Activated CD8-positive, alpha-beta T cell treated with anti-CD3 and anti-CD28 coated beads for 36 hours (primary cell): ENCODE results near the gene EPHA1. TPM values are rescaled to one million over a fixed set of nuclear protein-coding genes. Genes with fewer than 3 reads are reported as not detected.

ENCODE experiments used
- ATAC-seq: fragments of 200-7000 bp; cut with Tn5 transposase; one replicate; pipeline ENCODE4 v1.10.0; 2021; ENCODE audit warnings: mild to moderate bottlenecking, moderate library complexity
- CTCF ChIA-PET: fragments of 350-600 bp; sonication (Branson Sonifier 250); formaldehyde crosslinking; loops from one replicate; lab custom pipeline; 2021; ENCODE audit warnings: antibody characterized with exemption; lab: Charles Lee
- POLR2A ChIA-PET: fragments of 350-600 bp; sonication (Branson Sonifier 250); formaldehyde crosslinking; loops from one replicate; lab custom pipeline; 2021; ENCODE audit warnings: antibody characterized with exemption; lab: Charles Lee
- DNase-seq: peaks from one replicate; pipeline ENCODE4 v3.0.0-alpha.2; 2020
- H3K27ac Mint-ChIP-seq: one replicate; pipeline ENCODE4 v1.8.0; 2021; ENCODE audit warnings: mild to moderate bottlenecking, mixed read lengths
- H3K27me3 Mint-ChIP-seq: one replicate; pipeline ENCODE4 v1.8.0; 2021; ENCODE audit warnings: mixed read lengths
- H3K36me3 Mint-ChIP-seq: one replicate; pipeline ENCODE4 v1.8.0; 2021; ENCODE audit warnings: low read depth, mixed read lengths
- H3K4me1 Mint-ChIP-seq: one replicate; pipeline ENCODE4 v1.8.0; 2021; ENCODE audit warnings: low read depth, mixed read lengths
- H3K4me3 Mint-ChIP-seq: one replicate; pipeline ENCODE4 v1.8.0; 2021; ENCODE audit warnings: mild to moderate bottlenecking, moderate library complexity, mixed read lengths
- H3K9me3 Mint-ChIP-seq: one replicate; pipeline ENCODE4 v1.8.0; 2021; ENCODE audit warnings: mixed read lengths
- CTCF ChIP-seq: fragments of 200-600 bp; IDR thresholded peaks from one replicate; pipeline ENCODE4 v1.8.0; 2022; ENCODE audit warnings: antibody characterized with exemption, mild to moderate bottlenecking
- intact Hi-C: fragments of 100-400 bp; cut with micrococcal nuclease; formaldehyde crosslinking; loops from one replicate; pipeline ENCODE4 v1.10.0; 2022
- total RNA-seq, 2 experiments: library from RNA; stranded (reverse); gene quantifications; one replicate each; pipeline ENCODE4 v1.2.3, GENCODE V29; 2021

EPHA1 gene
- total RNA-seq, 2 experiments from 2014 or later: 2.4 to 2.8 TPM

GRCh38 chr7:143354965-143355364 is 53.7 kb downstream of the EPHA1 start:
- POLR2A ChIA-PET: interaction anchor here (0.7 to 1.1 kb wide), 2 partner anchors 12 to 17 kb away, joined by 3 to 4 read pairs; no protein-coding TSS in a partner anchor
- no peaks in the 10 kb centered on the region for H3K36me3 Mint-ChIP-seq
- H3K4me1 Mint-ChIP-seq: peaks cover 2% of the 10 kb centered on the region
- no peaks in the 10 kb centered on the region for H3K9me3 Mint-ChIP-seq
- no peak for TF ChIP-seq CTCF
- H3K4me3 Mint-ChIP-seq: no peak overlapping the region
- DNase-seq (no peak), ATAC-seq (no peak)
- no peaks in the 10 kb centered on the region for H3K27me3 Mint-ChIP-seq
- no peak overlapping the region for H3K27ac Mint-ChIP-seq
- CTCF ChIA-PET: interaction anchor here (1.0 to 2.2 kb wide), 4 partner anchors 10 to 55 kb away, joined by 4 to 7 read pairs (median 4); partner anchors contain the start of gene EPHA1
- intact Hi-C loops: no loop called here

GRCh38 chr7:143354376-143354775 is 54.3 kb downstream of the EPHA1 start:
- no peaks in the 10 kb centered on the region for H3K36me3 Mint-ChIP-seq
- H3K4me1 Mint-ChIP-seq: peaks cover 2% of the 10 kb centered on the region

GRCh38 chr7:143352531-143353002 is 56.1 kb downstream of the EPHA1 start:
- Mint-ChIP-seq H3K36me3 (no peaks in the 10 kb centered on the region), H3K27me3 (no peaks in the 10 kb centered on the region), H3K4me3 (no peak overlapping the region), H3K4me1 (peaks cover 2% of the 10 kb centered on the region), H3K9me3 (no peaks in the 10 kb centered on the region), H3K27ac (no peak overlapping the region)
- ATAC-seq (no peak), DNase-seq (no peak)
- POLR2A ChIA-PET: no interaction called here
- CTCF ChIA-PET: no interaction called here
- intact Hi-C loops: no loop called here
- TF ChIP-seq CTCF: no peak

More at GRCh38 chr7:143354376-143354775, 54.3 kb downstream of the EPHA1 start:
- Mint-ChIP-seq H3K4me3 (no peak overlapping the region), H3K27me3 (no peaks in the 10 kb centered on the region), H3K27ac (no peak overlapping the region), H3K9me3 (no peaks in the 10 kb centered on the region)
- DNase-seq: no peak
- CTCF ChIA-PET: interaction anchor here (0.9 to 2.2 kb wide), 2 partner anchors 9 to 54 kb away, joined by 3 to 5 read pairs; partner anchors contain the start of gene EPHA1
- intact Hi-C loops: no loop called here
- no peak for TF ChIP-seq CTCF
- POLR2A ChIA-PET: no interaction called here
- ATAC-seq: no peak

- H3K36me3 Mint-ChIP-seq: no peaks in the 10 kb centered on the region
- ChIA-PET CTCF (no interaction called here), POLR2A (no interaction called here)
- H3K27me3 Mint-ChIP-seq: no peaks in the 10 kb centered on the region
- H3K9me3 Mint-ChIP-seq: no peaks in the 10 kb centered on the region
- DNase-seq: no peak
- ATAC-seq: no peak
- no peak for TF ChIP-seq CTCF
- no peak overlapping the region for H3K4me3 Mint-ChIP-seq
- intact Hi-C loops: no loop called here
- H3K27ac Mint-ChIP-seq: no peak overlapping the region
- H3K4me1 Mint-ChIP-seq: peaks cover 2% of the 10 kb centered on the region
These were observed 57.1 kb downstream of the EPHA1 start for GRCh38 chr7:143351574-143351973.

- CTCF ChIA-PET: interaction anchor here (1.1 kb wide), 1 partner anchor 110 kb away, joined by 3 read pairs; no protein-coding TSS in a partner anchor
- no peak overlapping the region for H3K4me3 Mint-ChIP-seq
- no peaks in the 10 kb centered on the region for H3K9me3 Mint-ChIP-seq
- intact Hi-C loops: no loop called here
- no peak for DNase-seq
- no peaks in the 10 kb centered on the region for H3K36me3 Mint-ChIP-seq
- H3K27ac Mint-ChIP-seq: no peak overlapping the region
- H3K27me3 Mint-ChIP-seq: no peaks in the 10 kb centered on the region
- no peak for TF ChIP-seq CTCF
- POLR2A ChIA-PET: no interaction called here
- H3K4me1 Mint-ChIP-seq: peaks cover 2% of the 10 kb centered on the region
- no peak for ATAC-seq
These were observed 57.6 kb downstream of the EPHA1 start for GRCh38 chr7:143351060-143351459.
